GM04504 (cell line): ENCODE results near the gene ZNF653.
"Not testable (repeated sequence)": the region's sequence is repeated elsewhere in the genome, so short reads cannot be mapped to it uniquely, and the experiment has no call there.

Source experiments
- DNase-seq: peaks from one replicate; pipeline ENCODE4 v3.0.0-alpha.2; 2012; ENCODE audit warnings: low read depth

ZNF653 gene

DNA sequence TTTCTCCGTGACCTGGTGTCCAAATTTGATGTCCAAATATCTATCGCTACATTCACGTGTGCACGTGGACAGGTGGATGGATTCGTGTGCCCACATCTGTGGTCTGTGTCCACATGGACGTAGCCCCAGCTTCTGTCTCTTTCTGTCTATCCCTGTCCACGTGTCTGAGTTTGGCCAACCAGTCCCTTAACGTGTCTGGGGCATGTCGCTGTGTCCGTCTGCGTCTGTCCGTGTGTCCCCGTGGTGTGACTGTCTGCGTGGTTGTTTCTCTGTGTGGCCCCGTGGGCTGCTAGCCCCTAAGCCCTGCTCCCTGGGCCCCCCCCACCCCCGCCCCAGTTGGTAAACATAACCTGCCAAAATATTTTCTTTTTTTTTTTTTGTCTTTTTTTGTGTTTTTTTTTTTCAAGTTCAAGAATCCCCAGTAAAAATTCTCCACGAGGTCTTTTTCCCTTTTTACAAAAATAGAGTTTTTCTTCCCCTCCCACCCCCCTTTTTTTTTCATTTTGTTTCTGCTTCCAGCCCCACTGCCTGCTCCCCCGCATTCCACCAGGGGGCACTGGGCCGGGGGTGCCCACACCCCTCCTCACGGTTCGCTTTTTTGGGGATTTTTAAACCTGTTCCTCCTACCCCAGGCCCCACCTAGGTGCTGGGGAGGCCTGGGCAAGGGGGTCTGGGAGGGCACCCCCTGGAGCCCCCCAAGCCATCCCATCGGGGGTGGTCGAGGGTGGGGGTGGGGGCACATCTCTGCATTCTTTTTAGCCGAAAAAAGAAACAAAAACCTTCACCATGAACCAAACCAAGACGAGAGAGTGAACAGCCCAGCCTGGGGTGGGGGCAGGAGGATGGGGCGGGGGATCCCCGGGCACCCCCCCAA, 51.9 kb downstream of the ZNF653 start:
- no peak for DNase-seq

DNA sequence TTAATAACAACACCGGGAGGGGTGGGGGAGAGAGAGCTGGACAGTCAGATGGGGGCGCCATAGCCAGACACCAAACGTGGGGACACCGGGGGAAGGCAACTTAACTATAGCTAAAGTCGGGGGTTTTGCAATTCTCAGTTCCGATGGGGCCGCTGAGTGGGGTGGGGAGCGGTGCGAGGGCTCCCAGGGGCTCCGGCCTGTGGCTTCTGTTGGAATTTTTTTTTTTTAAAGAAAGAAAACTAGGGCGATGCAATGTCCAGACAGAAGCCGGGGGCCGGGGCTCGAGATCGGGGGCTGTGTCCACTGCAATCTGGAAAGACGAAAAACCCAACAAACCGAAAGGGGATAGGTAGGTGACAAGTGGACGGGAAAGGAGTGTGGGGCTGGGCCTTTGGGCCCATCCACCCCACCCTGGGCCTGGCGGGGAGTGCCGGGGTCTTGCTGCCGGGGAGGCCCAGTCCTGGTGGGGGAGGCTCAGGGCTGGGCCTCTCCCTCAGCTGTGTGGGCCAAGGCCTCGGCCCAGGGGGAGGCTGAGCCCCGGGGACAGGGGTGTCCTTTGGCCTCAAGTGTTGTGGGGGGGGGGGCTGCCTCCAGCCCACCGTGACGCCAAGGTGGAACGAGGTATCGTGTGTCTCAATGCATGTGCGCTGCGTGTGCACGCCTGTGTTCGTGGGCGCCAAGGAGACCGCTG, 52.9 kb downstream of the ZNF653 start:
- DNase-seq = no peak

DNA sequence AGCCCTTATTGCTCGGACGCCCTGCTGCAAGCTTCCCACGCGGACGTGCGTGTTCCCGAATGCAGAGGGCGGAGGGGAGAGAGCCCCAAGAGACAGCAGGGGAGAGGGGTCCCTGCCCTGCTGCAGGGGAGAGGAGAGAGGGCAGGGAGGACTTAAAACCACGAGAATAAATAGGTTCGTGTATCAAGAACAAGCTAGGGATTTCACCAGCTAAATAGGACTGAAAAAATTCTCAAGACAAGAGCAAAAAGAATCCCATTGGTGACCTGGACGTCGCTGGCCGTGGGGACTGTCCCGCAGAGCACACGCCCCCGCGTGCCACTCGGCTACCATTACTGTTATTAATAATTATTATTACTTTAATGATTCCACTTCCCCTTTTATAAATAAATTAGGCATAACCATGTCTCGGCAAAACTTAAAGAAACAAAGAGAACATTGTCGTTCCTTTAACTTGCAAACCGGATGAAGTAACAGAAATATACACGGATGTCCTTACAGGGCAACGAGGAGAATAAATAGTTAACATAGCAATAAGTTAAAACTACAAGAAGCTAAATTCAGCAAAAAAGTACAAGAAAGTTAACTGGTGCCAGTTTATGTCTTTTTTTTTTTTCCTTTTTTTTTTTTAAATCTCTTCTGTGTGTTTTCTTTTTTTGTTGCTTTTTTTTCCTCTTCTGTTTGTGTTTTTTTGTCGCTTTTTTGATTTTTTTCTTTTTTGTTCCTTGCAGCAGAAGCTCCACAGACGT, 53.6 kb downstream of the ZNF653 start:
- DNase-seq = no peak

DNA sequence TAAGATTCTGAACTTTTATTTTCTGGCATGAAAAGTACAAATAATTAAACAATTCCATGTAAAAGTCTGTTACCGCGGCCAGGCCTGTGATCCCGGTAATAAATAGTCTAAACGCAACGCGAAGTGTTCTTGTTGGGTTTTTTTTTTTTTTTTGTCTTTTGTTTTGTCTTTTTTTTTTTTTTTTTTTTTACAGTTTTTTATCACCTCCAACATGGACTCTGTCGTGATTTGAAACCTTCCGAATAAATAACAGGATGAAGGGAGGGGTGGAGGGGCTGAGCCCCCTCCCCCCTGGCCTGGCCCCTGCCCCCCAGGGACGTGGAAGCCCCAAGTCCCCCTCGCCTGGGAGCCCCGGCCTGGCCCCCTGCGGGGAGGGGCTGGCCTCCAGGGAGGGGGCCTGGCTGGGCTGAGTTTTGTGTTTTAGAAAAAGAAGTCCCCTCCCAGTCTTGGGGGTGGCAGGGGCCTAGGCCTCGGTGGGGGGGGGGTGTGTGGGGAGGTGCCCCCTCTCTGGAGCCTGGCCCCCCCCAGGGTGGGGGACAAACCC, 54.2 kb downstream of the ZNF653 start:
- DNase-seq = no peak

DNA sequence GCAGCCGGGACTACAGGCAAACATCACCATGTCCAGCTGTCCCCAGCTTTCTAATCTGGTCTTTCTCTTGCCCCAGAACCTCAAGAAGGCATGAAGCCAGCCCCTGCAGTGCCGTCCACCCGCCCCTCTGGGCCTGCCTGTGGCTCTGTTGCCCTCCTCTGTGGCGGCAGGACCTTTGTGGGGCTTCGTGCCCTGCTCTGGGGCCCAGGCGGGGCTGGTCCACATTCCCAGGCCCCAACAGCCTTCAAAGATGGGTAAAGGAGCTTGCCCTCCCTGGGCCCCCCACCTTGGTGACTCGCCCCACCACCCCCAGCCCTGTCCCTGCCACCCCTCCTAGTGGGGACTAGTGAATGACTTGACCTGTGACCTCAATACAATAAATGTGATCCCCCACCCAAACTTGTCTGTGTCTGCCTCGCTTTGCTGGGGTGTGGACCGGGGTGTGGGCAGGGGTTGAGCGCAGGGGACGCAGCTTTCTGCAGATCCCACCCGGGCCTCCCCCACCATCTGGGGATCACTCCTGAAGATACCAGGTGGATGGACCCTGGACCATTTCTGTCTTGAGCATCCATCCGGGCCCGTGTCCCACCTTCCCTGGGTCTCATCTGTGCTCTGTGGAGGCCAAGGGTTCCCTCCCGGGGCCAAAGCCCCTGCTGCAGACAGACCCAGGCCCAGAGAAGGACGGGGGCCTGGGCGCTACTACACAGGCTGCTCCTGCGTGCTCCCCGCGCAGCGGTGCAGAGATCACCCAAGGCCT, 54.9 kb downstream of the ZNF653 start:
- DNase-seq = no peak

DNA sequence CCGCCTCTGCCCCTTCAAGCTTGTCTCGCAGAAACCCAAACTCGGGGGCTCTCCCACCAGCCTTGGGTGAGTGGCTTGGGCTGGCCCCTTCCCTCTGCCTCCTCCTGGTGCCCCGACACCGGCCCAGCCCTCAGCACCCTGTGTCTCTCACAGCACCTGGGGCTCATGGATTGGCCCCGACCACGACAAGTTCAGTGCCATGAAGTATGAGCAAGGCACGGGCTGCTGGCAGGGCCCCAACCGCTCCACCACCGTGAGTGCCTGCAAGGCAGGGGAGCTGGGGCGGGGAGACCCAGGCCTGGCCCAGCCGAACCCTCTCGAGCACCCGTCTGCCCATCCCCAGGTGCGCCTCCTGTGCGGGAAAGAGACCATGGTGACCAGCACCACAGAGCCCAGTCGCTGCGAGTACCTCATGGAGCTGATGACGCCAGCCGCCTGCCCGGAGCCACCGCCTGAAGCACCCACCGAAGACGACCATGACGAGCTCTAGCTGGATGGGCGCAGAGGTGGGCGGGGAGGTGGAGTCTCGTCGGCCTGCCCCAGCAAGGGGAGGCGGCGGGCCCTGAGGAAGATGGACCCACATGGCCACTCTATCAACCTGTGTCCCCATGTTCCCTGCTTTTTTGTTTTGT, 56.6 kb downstream of the ZNF653 start:
- DNase-seq = no peak

DNA sequence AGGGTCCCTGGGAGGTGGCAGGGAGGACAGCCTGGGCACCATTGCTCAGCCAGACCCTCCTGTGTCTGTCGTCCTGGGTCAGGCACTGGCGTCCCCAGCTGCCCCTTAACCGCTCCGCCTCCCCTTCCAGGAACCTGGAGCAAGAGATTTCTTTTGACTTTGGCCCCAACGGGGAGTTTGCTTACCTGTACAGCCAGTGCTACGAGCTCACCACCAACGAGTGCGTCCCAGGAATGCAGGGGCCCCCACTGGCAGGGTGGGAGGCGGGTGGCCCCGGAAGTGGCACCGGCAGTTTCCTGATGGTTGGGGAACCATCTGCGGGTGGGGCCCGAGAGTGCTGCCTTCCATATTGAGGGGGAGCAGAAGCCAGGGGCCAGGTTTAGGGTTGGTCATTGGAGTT, 57.2 kb downstream of the ZNF653 start:
- DNase-seq = no peak

DNA sequence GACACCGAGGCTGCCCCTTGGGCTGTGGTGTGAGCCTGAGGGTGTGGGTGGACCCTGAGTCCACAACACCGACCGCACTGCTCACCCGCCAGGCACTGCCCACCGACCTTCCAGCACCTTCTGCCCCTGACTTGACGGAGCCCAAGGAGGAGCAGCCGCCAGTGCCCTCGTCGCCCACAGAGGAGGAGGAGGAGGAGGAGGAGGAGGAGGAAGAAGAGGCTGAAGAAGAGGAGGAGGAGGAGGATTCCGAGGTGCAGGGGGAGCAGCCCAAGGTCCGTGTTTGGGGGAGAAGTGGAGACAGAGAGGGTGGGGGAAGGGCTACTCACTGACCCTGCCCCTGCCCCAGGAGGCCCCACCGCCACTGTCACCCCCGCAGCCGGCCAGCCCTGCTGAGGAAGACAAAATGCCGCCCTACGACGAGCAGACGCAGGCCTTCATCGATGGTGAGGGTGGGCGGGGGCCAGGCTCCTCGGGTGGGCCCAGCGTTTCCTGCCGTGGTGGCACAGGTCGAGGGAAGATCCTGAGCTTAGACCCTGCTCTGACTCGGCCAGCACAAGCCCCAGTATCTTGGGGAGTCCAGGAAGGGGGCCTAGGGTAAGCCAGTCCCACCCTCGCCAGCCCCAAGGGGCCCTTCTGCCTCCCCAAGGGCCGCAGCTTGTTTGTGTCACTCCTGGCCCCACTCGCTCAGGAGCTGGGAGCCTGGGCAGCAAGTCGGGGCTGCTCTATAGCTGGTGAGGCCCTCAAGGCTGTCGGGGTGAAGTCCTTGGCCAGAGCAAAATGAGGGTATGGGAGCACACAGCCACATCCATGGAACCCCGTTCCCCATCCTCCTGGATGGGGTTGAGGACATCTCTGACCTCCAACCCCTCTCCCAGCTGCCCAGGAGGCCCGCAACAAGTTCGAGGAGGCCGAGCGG, 58.0 kb downstream of the ZNF653 start:
- no peak for DNase-seq

DNA sequence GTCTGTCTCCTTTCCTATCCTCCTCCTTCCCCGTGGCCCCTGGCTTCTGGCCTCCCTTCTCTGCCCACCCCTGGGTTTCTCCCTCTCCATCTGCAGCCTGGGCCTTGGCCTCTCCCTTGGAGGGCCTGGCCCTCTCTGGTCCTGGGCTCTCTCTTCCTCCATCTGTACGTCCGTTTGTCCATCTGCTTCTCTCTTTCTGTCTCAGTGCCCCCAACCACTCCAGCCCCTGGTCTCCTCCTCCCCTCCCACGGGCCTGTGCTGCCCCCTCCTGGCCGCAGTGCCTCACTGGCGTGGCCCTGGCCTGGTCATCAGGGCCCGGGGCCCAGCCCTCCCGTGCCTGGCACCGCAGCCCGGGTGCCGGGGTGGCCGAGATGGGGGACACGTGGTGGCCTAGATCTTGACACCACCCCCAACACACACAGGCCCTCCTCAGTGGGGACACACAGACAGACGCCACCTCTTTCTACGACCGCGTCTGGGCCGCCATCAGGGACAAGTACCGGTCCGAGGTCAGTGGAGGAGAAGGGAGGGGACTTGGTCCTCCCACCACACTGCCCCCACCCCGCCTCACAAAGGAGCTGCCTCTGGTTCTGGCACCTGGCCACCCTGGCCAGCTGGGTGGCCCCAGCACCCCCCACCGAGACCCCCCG, 58.9 kb downstream of the ZNF653 start:
- DNase-seq = no peak

DNA sequence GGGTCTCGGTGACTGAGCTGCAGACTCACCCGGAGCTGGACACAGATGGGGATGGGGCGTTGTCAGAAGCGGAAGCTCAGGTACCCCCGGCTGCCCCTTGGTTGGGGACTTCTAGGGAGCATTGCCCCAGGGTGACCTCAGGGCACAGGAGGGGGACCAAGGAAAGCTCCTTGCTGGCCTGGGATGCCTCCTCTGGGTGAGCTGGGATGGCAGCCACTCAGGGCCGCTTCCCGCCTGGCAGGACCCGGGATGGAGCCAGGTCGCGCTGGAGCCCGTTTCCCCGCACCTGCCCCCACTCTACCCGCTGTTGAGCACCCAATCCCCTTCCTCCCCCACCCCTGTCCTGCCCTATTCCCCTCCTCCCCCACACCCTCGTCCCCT, 59.4 kb downstream of the ZNF653 start:
- DNase-seq = no peak

DNA sequence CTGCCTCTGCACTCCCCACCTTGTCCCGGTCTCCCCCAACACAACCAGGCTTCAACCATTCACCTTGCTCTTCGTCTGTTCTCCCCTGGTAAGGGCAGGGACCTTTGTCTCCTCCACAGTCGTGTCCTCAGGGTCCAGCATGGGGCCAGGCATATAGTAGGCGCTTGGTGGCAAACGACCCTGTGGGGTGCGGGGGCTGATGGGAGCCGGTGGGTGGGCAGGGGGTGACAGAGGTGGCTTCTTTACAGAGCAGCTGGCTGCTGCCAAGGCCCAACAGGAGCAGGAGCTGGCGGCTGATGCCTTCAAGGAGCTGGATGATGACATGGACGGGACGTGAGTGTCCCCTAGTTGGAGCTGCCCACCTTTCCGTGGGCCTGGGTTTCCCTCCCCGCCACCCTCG, 60.5 kb downstream of the ZNF653 start:
- DNase-seq = no peak

DNA sequence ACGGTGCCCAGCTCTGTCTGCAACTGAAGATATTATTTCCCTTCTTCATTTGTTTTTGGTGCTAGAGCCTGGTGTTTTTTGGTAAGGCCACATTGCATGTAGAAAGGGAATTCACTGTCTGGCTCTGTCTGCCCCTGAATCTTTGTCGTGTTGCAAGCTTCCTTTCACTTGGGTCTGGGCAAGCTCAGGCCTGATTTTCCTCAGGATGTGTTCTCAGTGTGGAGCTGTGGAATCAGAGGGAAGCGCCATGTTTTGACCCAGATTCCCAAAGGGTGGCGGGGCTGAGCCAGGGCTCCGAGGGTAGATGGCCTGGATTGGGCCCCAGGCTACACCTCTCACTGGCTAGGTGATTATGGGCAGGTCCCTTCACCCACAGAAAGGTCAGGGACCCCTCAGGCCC, 61.6 kb downstream of the ZNF653 start:
- no peak for DNase-seq

DNA sequence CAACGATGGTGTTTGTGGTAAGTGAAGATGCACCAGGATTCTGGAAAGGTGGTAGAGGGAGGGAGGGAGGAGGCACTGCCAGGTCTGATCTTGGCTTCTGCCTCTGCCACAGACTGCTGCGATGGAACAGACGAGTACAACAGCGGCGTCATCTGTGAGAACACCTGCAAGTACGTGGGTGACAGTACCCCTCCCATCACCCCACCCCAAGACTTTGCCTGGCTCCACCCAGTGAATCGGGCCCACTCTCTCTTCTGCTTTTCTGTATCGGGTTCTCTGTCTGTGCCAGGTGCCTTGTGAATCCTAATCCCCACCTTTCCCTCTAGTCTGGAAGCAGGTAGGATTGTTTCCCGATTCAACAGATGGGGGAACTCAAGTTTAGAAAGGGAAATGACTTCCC, 67.7 kb downstream of the ZNF653 start:
- no peak for DNase-seq

DNA sequence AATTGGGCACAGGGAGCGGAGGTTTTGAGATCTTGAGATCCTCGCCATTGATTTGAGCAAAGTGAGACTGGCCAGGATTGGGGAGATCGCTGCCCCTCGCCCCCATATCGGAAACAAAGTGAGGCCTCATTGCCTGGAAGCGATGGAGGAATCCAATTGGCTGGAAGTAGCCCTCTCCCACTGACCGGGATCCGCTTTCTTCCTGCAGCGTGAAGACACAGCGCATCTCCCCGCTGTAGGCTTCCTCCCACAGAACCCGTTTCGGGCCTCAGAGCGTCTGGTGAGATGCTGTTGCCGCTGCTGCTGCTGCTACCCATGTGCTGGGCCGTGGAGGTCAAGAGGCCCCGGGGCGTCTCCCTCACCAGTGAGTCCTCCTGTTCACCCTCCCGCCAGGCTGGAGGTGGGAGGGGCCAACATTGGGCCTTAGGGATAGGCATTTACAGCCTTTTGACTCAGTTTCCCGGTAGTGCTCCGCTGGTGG, 69.8 kb downstream of the ZNF653 start:
- DNase-seq = no peak

DNA sequence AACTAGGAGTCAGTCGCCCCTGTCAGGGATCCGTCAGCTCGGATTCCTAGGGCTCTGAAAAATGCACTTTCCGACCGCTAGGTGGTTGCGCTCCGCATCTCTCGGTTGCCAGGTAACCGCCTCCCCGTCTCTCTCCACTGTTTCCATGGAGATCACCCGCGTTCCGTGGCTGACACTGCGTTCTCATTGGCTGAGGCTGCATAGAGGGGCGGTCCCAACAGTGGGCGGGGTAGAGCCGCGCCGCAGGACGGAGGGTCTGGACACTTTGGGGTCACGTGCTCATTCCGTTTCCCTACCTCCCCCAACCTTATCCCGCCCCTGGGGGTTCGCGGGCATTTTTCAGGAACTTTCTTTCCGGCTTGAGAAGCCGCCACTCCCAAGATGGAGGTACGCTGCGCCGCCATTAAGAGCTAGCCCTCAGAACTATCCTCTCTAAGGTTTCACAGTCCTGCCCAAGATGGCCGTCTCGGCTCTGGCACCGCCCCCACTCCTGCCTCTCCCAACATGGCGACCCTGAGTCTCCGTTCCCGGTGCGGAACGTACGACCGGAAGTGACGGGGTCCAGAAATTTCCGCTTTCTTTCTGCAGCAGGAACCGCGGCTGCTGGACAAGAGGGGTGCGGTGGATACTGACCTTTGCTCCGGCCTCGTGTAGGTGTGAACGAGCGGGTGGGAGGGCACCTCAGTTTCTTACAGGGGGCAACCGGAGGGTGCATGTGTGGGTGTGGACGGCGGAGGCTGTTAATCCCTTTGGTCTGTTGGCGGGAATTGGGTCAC, 70.4 kb downstream of the ZNF653 start, which contains the start of the genes ODAD3 and PRKCSH:
TSS of gene ODAD3 (minus strand) at position 65 of the 776 bp plus-strand sequence. CDS start 105 bp downstream, outside the sequence.
TSS of gene PRKCSH (plus strand) at position 579 of the 776 bp plus-strand sequence. CDS start 483 bp downstream, outside the sequence.
- peak; percentile 100 for DNase-seq

DNA sequence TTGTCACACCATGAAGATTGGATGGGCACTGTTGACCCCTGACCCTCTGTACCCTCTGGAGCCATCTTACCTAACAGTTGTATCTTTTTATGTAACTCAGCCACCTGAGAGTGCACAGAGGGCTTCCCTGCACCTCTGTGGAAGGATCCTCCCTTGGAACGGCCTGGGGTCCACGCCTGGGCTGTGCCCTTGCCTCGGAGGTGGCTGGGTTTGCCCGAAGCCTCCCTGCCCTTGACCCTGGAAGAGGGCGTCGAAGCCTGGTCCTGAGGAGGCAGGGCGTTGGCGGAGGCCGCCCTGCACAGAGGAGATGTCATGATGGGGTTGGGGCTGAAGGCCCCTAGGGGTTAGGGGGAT, 71.0 kb downstream of the ZNF653 start:
- no peak for DNase-seq

DNA sequence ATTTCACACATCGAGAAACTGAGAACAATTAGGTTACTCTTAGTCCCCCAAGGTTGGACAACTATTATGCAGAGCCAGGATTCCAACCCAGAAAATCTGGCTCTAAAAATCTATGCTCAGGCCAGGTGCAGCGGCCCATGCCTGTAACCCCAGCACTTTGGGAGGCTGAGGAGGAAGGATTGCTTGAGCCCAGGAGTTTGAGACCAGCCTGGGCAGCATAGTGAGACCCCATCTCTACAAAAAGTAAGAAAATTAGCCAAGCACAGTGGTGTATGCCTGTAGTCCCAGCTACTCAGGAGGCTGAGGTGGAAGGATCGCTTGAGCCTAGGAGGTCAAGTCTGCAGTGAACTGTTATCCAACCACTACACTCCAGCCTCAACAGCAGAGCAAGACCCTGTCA, 72.1 kb downstream of the ZNF653 start:
- DNase-seq = not testable (repeated sequence)
